Activated naive CD4-positive, alpha-beta T cell (primary cell): ENCODE data around the gene PXMP4.
"Not testable (repeated sequence)": the region's sequence is repeated elsewhere in the genome, so short reads cannot be mapped to it uniquely, and the experiment has no call there.

ENCODE experiments used
- DNase-seq, 4 experiments: peaks; one replicate each; lab custom pipeline; 2025; lab: John Stamatoyannopoulos, UW

The PXMP4 gene

DNA sequence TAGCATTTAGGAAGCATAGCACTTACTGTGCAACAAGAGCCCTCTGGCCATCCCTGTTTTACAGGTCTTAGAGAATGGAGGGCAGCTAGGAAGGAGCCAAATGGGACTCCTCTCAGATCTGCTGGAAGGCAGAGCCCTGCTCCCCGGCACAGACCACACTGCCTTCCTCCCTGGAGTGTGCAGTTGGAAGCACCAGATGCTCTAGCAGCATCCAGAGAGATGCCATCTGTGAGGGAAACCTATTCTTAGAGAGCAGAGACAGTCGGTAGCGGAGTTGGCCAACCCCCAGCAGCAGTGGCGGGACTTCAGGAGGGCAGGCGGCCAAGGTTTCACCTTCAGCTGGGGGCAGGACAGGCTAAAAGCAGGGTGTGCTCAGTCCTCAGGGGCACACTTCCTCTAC, 17.2 kb downstream of the PXMP4 start:
- no peak for DNase-seq

DNA sequence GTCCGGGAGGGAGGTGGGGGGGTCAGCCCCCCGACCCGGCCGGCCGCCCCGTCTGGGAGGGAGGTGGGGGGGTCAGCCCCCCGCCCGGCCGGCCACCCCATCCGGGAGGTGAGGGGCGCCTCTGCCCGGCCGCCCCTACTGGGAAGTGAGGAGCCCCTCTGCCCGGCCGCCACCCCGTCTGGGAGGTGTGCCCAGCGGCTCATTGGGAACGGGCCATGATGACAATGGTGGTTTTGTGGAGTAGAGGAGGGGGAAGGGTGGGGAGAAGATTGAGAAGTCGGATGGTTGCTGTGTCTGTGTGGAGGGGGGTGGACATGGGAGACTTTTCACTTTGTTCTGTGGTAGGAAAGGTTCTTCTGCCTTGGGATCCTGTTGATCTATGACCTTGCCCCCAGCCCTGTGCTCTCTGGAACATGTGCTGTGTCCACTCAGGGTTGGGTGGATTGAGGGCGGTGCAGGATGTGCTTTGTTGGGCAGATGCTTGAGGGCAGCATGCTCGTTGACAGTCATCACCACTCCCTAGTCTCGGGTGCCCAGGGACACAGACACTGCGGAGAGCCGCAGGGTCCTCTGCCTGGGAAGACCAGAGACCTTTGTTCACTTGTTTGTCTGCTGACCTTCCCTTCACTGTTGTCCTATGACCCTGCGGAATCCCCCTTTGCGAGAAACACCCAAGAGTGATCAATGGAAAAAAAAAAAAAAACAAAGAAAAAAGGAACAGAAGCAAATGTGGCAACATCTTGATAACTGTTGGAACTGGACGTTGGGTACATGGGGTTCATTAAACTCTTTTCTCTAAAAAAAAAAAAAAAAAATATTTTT, 18.3 kb downstream of the PXMP4 start:
- no peak for DNase-seq

GRCh38 chr20:33700696-33701441, 19.2 kb downstream of the PXMP4 start:
- not testable (repeated sequence) for DNase-seq

GRCh38 chr20:33698966-33699365, 21.1 kb downstream of the PXMP4 start:
- not testable (repeated sequence) for DNase-seq

DNA sequence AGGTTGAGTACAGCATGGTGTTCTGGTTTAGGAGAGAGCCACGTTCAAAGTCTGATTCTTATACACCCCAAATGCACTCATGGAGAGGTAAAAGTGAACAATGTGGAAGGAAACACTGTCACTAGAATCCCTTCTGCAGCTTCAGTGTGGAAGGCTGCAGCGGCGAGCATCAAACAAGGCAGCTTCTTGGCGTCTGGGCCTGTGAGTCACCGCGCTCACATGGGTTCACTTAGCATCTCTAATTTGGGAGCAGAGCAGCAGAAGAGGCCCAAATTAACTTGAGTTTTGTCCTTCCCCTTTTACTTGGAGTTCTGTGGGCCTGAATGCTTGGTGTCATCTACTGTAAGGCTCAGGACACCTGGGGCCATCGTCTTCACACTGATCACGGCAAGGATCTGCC, 23.0 kb downstream of the PXMP4 start:
- no peak for DNase-seq

GRCh38 chr20:33696448-33696847, 23.7 kb downstream of the PXMP4 start:
- no peak for DNase-seq

- DNase-seq = no peak
These were observed 25.5 kb downstream of the PXMP4 start for GRCh38 chr20:33694639-33695012.

DNA sequence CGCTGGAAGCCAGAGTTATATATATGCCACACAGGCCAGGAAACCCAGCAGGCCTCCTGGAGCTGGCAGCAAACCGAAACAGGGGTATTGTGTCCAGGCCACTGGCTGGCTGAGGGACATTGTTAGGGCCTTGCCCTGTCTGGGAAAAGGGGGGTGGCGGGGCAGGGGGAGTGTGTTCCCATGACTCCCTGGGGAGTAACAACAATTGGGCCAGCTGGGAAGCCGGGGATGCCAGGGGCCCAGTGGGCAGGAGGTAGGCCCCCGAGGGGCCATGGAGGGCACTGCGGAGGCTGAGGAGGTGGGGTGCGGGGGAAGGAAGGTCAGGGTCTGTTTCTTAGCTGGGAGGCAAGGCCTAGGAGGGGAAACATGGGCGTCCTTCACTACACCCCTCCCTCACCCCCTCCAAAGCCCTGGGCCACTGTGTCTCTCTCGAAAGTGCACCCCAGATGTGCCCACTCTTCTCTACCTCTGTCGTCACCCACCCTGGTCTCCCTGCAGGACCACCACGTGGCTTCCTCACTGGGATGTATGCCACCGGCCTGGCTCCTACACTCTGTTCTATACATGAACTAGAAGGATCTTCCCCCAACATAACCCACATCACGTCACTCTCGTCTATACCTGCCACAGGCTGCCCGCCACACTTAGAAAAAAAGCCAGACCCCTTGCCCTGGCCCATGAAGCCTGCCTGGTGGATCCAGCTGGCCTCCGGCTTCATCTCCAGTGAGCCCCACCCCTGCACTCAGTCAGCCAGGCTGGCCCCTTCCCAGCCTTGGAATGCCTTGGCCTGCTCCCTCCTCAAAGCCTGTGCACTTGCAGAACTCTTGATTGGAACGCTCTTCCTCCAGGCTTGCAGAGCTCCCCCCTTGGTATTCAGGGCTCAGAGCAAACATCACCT, 26.1 kb downstream of the PXMP4 start:
- no peak for DNase-seq

DNA sequence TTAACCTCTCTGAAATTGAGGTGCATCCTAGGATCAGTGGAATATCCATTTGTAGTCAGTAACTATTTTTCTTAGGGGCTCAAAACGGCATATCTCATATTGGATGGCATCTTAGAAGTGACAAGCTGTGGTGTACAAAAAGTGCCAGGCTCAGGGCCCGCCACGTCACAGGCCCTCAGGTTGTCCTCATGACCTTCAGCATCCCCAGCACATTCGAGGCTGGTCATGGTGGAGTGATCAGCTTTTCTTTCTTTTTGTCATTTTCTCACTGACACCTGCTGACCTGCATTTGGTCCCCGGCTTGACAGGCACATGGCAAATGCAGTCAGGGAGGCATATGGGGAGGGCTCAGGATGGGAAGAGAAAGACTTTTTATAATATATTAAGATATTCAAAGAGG, 26.8 kb downstream of the PXMP4 start:
- no peak for DNase-seq

- peak in 2 of 4 experiments; percentile 37 to 47 for DNase-seq
These were observed 30.1 kb downstream of the PXMP4 start for GRCh38 chr20:33689973-33690372.

GRCh38 chr20:33689493-33689892, 30.6 kb downstream of the PXMP4 start:
- no peak for DNase-seq

- no peak for DNase-seq
These were observed 31.1 kb downstream of the PXMP4 start for GRCh38 chr20:33688938-33689424.

GRCh38 chr20:33687993-33688937, 31.8 kb downstream of the PXMP4 start:
- no peak for DNase-seq

DNA sequence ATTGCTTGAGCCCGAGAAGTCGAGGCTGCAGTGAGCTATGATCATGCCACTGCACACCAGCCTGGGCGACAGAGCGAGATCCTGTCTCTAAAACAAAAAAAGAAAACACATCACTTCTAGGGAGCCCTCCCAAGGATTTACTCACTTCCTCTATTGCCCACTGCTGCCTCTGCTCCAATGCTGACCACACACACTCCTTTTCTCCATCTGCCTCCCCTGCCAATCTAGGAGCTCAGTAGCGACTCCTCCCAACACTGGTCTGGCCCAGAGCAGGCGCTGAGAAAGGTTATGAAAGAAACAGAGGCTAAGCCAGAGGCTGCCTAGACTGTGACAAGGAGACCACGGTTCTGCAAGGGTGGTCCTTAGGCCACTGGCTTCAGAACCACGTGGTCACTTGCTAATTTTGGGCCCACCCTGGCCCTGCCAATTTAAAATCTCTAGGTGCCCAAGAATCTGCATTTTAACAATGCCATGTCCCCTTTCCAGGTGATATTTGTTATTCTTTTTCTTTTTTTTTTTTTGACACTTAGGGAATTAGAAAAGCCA, 32.7 kb downstream of the PXMP4 start:
- no peak for DNase-seq

GRCh38 chr20:33686984-33687366, 33.1 kb downstream of the PXMP4 start:
- no peak for DNase-seq

DNA sequence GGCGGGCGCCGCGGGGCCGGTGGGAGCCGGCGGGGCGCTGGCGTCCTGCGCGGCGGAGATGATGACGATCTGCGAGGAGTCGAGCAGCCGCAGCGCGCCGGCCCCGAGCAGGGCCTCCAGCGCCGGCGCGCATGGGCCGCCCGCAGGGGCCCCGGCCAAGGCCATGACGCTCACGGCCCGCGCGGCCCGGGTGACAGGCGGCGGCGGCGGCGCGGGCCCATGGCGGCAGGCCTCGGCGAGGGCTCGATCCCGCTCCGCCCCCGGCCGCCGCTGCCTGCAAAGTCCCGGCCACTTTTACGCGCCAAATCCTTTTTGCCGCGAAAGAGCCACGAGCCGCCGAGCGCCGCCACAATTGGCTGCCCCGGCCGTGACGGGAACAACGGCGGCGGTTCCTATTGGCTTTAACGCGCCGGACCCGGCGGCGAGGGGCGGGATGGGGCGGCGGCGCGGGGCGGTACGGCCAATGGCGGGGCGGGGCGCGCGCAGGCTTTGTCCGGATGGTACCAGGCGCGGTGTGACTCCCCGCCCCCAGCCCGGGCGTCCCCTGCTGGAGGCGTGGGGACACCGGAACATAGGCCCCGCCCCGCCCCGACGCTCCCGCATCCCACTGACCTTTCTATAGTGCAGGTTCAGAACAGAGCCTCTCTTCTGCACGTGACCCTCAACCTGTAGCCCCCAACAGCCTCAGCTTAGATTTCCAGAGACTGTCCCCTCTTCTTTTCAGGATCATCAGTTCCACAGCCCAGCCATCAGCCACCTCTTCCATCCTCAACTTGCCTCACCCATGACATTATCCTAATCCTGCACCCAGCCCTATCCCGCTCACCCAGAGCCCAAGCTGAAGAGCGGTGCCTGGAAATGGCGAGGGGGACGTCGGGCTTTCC, 33.8 kb downstream of the PXMP4 start, which contains the start of gene E2F1:
E2F1 (minus strand) TSS at position 286 of the 884 bp plus-strand sequence; CDS start at position 165, 121 bp downstream.
- DNase-seq = peak; percentile 77 to 91 (median 86)

DNA sequence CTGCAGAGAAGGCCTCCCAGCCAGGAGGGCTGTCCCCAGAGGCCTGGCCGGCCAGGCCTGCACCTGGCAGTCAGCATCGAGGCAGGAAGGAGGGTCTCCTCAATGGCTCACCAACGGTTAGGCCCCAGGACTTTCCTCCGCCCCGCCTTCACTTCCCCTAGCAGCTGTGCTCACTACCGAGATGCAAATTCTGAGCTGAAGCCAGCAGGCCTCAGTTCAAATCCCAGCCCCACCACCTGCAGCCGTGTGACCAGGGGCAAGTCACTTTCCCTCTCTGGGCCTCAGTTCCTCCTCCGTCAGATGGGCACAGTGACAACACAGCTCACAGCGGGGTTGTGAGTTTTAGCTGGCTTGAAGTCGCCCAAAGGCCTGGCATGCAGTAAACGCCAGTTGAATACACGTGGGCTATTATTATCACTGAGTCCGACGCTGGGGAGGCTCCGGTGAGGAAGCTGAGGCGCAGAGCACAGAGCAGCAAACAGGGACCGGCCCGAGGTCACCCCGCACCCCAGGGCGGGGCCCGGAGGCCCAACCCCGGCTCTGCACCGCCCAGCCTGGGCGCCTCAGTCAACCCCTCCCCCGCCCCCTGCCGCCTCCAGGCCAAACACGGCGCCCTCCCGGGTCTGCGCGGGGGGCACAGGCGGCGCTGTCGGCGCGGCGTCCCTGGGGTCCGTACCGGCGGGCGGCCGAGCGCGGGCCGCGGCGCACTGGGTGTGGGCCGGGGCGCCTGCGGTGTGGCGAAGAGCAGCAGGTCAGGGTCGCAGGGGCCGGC, 34.6 kb downstream of the PXMP4 start:
- DNase-seq = no peak

DNA sequence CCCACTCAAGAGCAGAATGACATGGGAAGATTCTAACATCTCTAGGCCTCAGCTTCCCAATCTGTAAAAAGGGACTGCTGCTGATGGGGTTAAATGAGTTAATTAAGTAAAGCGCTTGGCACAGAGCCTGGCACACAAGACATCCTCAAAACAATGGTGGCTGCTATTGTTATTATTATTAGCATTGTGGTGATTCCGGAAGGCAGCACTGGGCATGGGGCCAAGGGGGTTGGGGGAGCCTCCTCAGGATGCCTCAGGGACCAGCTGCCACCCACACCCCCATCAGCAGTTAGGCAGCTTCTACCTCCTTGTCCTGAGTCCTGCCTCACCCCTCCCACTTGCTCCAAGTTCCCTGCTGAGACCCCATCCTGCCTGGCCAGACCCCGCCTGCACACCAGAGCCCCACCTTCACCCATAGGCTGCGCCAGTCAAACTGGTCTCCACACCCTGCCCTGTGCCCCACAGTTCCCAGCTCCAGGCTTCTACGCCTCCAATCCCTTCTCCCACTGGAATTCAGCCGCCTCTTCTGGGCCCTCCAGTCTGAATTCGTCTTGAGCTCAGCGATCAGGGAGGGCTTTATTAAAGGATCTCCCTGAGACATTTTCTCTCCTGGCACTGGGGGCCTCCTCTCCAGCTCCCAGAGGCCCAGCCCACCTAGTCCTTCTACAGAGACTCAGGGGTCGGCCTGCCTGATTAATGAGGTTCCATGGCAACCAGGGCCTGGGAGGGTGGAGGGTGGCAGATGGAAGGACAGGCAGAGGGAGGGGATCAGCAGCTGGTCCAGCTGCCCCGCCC, 35.4 kb downstream of the PXMP4 start:
- no peak for DNase-seq
